ENCODE measurements around the gene AMDHD2. TPM values are rescaled to one million over a fixed set of nuclear protein-coding genes. Genes with fewer than 3 reads are reported as not detected.

The AMDHD2 gene
- total RNA-seq, 4 donors from 2014 or later, result 11.6 to 23.9 (median 17.5) TPM

GRCh38 chr16:2474877-2475412, 45.2 kb upstream of the AMDHD2 start, which contains the start of gene TBC1D24:
TBC1D24 (plus strand) TSS chr16:2475127; CDS start chr16:2496149, 21,022 bp downstream.
- TF ChIP-seq POLR2A (IDR thresholded peaks at IDR 0.05) (peak in 1 of 4 donors; percentile 73), CTCF (IDR thresholded peaks at IDR 0.05) (no peak)
- DNase-seq, result no peak
- Histone ChIP-seq H3K27me3 (peaks cover 4 to 45% (median 16%) of the 10 kb centered on the region in 4 donors), H3K9me3 (no peaks in the 10 kb centered on the region), H3K27ac (peak within 1 kb of the TSS; percentile 75 to 84 (median 80)), H3K36me3 (no peaks in the 10 kb centered on the region), H3K4me1 (peaks cover 21 to 60% (median 46%) of the 10 kb centered on the region in 3 donors), H3K4me3 (peak within 1 kb of the TSS; percentile 51 to 75 (median 70))
- intact Hi-C loops (cut with DNase I), result no loop called here
- WGBS, 2 donors, result no CpG with 5 or more reads among the region's 77 CpGs

GRCh38 chr16:2475413-2476344, 44.5 kb upstream of the AMDHD2 start:
- Histone ChIP-seq H3K27ac (peak overlapping the region in 3 of 4 donors; percentile 75 to 84 (median 82)), H3K4me1 (peaks cover 21 to 56% (median 44%) of the 10 kb centered on the region in 3 donors), H3K36me3 (no peaks in the 10 kb centered on the region), H3K9me3 (no peaks in the 10 kb centered on the region), H3K27me3 (peaks cover 4 to 38% (median 13%) of the 10 kb centered on the region in 4 donors), H3K4me3 (peak overlapping the region; percentile 51 to 75 (median 70))
- WGBS, 2 donors, result 57% methylated on average over 10 of the region's 55 CpGs; no CpG with 5 or more reads in 1 of the 2 donors
- intact Hi-C loops (cut with DNase I), result no loop called here
- no peak for DNase-seq
- TF ChIP-seq POLR2A (IDR thresholded peaks at IDR 0.05), result no peak
- TF ChIP-seq CTCF (IDR thresholded peaks at IDR 0.05), result no peak

GRCh38 chr16:2476345-2476720, 43.8 kb upstream of the AMDHD2 start:
- intact Hi-C loops (cut with DNase I), result no loop called here
- peaks cover 4 to 31% (median 11%) of the 10 kb centered on the region in 4 donors for H3K27me3 ChIP-seq
- no peaks in the 10 kb centered on the region for H3K36me3 ChIP-seq
- H3K4me3 ChIP-seq, result no peak overlapping the region
- H3K27ac ChIP-seq, result no peak overlapping the region
- DNase-seq, result no peak
- no peak for TF ChIP-seq CTCF (IDR thresholded peaks at IDR 0.05)
- no peak for TF ChIP-seq POLR2A (IDR thresholded peaks at IDR 0.05)
- no peaks in the 10 kb centered on the region for H3K9me3 ChIP-seq
- 81 to 95% methylated on average over 7 to 9 of the region's 9 CpGs for WGBS, 2 donors
- H3K4me1 ChIP-seq, result peaks cover 21 to 56% (median 37%) of the 10 kb centered on the region in 3 donors

GRCh38 chr16:2476741-2477140, 43.4 kb upstream of the AMDHD2 start:
- H3K4me1 ChIP-seq, result peaks cover 18 to 56% (median 33%) of the 10 kb centered on the region in 3 donors
- WGBS, 2 donors, result 73 to 74% methylated on average over 3 of the region's 3 CpGs
- no peak overlapping the region for H3K4me3 ChIP-seq

More at GRCh38 chr16:2476741-2477140, 43.4 kb upstream of the AMDHD2 start:
- Histone ChIP-seq H3K27me3 (peaks cover 4 to 27% (median 8%) of the 10 kb centered on the region in 4 donors), H3K36me3 (no peaks in the 10 kb centered on the region), H3K9me3 (no peaks in the 10 kb centered on the region), H3K27ac (no peak overlapping the region)
- no peak for DNase-seq
- no peak for TF ChIP-seq POLR2A (IDR thresholded peaks at IDR 0.05)
- no peak for TF ChIP-seq CTCF (IDR thresholded peaks at IDR 0.05)
- intact Hi-C loops (cut with DNase I), result no loop called here
